NCI-H1417 treated with DMSO at 0.1 percent for 48 hours (cell line): ENCODE results near the gene PRKACA.
A peak's percentile ranks its signal among the peaks of the same experiment; 100 is the strongest.

Source experiments
- DNase-seq: peaks from one replicate; lab custom pipeline; 2025; lab: John Stamatoyannopoulos, UW

Gene PRKACA

GRCh38 chr19:14091813-14092462 is 25.6 kb downstream of the PRKACA start:
- no peak for DNase-seq

- DNase-seq, result no peak
These were observed 26.3 kb downstream of the PRKACA start for GRCh38 chr19:14091081-14091812.

GRCh38 chr19:14090509-14091080 is 27.0 kb downstream of the PRKACA start, which contains the start of gene SAMD1:
TSS of gene SAMD1 (minus strand) at chr19:14090751.
- no peak for DNase-seq

- no peak for DNase-seq
These were observed 27.7 kb downstream of the PRKACA start for GRCh38 chr19:14089662-14090508.

- no peak for DNase-seq
These were observed 28.2 kb downstream of the PRKACA start for GRCh38 chr19:14089412-14089661.

- DNase-seq, result no peak
These were observed 28.7 kb downstream of the PRKACA start for GRCh38 chr19:14088634-14089411.

- no peak for DNase-seq
These were observed 31.5 kb downstream of the PRKACA start for GRCh38 chr19:14086098-14086497.

- DNase-seq, result no peak
These were observed 32.1 kb downstream of the PRKACA start, which contains the start of gene C19orf67 for GRCh38 chr19:14085309-14085995. TSS of gene C19orf67 (minus strand) at chr19:14085783. CDS start at chr19:14085627, 156 bp downstream.

GRCh38 chr19:14082675-14082960 is 34.9 kb downstream of the PRKACA start:
- DNase-seq, result no peak

GRCh38 chr19:14081797-14082674 is 35.5 kb downstream of the PRKACA start:
- no peak for DNase-seq

- DNase-seq, result peak; percentile 99
These were observed 36.4 kb downstream of the PRKACA start for GRCh38 chr19:14080887-14081796.

- DNase-seq, result no peak
These were observed 39.2 kb downstream of the PRKACA start for GRCh38 chr19:14078411-14078810.

GRCh38 chr19:14073925-14074838 is 43.4 kb downstream of the PRKACA start:
- DNase-seq, result no peak

- no peak for DNase-seq
These were observed 44.2 kb downstream of the PRKACA start for GRCh38 chr19:14073261-14073924.

GRCh38 chr19:14072535-14073260 is 44.9 kb downstream of the PRKACA start, which contains the start of gene MISP3:
TSS of gene MISP3 (plus strand) at chr19:14072786. CDS start at chr19:14073310, 524 bp downstream.
- DNase-seq, result no peak

GRCh38 chr19:14070268-14071050 is 47.1 kb downstream of the PRKACA start:
- DNase-seq, result no peak
